GM13976 (cell line): ENCODE results near the gene TNNC2.

ENCODE experiments used
- DNase-seq: peaks from one replicate; pipeline ENCODE4 v3.0.0; 2012; ENCODE audit warnings: low spot score
- in situ Hi-C: fragments of 300-500 bp; cut with MboI; formaldehyde crosslinking; loops from one replicate; pipeline ENCODE4 v1.12.0; 2022; ENCODE audit warnings: low sequenced_read_pairs, mixed read lengths, inconsistent platforms; ENCODE audit not compliant: unreplicated experiment
- TF ChIP-seq, protein P1 (sequence below): IDR thresholded peaks from 2 replicates; pipeline ENCODE4 v1.5.1; 2012; ENCODE audit warnings: borderline replicate concordance, mild to moderate bottlenecking; ENCODE audit not compliant: insufficient read depth; ENCODE audit errors: extremely low read depth, missing control alignments, control extremely low read depth

The TNNC2 gene

GRCh38 chr20:45775411-45775810 lies 51.7 kb downstream of the TNNC2 start:
- no peak for DNase-seq
- in situ Hi-C loops, result no loop called here
- TF ChIP-seq, protein P1, sequence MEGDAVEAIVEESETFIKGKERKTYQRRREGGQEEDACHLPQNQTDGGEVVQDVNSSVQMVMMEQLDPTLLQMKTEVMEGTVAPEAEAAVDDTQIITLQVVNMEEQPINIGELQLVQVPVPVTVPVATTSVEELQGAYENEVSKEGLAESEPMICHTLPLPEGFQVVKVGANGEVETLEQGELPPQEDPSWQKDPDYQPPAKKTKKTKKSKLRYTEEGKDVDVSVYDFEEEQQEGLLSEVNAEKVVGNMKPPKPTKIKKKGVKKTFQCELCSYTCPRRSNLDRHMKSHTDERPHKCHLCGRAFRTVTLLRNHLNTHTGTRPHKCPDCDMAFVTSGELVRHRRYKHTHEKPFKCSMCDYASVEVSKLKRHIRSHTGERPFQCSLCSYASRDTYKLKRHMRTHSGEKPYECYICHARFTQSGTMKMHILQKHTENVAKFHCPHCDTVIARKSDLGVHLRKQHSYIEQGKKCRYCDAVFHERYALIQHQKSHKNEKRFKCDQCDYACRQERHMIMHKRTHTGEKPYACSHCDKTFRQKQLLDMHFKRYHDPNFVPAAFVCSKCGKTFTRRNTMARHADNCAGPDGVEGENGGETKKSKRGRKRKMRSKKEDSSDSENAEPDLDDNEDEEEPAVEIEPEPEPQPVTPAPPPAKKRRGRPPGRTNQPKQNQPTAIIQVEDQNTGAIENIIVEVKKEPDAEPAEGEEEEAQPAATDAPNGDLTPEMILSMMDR, result no peak

DNA sequence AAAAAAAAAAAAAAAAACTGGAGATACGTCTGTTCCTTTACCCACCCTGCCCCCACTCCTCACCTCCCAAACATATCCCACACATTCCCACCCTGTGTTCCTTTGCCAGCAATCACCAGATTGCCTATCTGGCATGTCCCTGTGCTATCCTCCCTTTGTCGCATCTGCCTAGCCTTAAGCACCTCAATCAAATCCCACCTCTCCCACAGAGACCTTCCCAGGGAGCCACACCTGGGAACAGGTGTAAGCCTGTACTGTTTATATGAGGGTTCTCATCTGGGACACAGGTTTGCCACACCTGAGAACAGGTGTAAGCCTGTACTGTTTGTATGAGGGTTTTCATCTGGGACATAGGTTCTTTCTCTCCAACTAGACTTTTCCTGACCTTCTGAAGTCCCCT lies 52.2 kb downstream of the TNNC2 start:
- TF ChIP-seq, protein P1, result no peak
- no peak for DNase-seq
- in situ Hi-C loops, result loop anchor here (25.0 kb wide), 3 partner anchors 188 to 413 kb away; partner anchors contain the start of genes SYS1, WFDC2 and WFDC8
